Measurements from ENCODE around the gene CNOT1. TPM values are rescaled to one million over a fixed set of nuclear protein-coding genes. Genes with fewer than 3 reads are reported as not detected.
"Not testable (repeated sequence)": the region's sequence is repeated elsewhere in the genome, so short reads cannot be mapped to it uniquely, and the experiment has no call there.

The CNOT1 gene
- total RNA-seq, result 100 to 1,000 TPM; 213 to 224 TPM
- 241 to 378 reads per million in 2 donors for total RNA-seq

DNA sequence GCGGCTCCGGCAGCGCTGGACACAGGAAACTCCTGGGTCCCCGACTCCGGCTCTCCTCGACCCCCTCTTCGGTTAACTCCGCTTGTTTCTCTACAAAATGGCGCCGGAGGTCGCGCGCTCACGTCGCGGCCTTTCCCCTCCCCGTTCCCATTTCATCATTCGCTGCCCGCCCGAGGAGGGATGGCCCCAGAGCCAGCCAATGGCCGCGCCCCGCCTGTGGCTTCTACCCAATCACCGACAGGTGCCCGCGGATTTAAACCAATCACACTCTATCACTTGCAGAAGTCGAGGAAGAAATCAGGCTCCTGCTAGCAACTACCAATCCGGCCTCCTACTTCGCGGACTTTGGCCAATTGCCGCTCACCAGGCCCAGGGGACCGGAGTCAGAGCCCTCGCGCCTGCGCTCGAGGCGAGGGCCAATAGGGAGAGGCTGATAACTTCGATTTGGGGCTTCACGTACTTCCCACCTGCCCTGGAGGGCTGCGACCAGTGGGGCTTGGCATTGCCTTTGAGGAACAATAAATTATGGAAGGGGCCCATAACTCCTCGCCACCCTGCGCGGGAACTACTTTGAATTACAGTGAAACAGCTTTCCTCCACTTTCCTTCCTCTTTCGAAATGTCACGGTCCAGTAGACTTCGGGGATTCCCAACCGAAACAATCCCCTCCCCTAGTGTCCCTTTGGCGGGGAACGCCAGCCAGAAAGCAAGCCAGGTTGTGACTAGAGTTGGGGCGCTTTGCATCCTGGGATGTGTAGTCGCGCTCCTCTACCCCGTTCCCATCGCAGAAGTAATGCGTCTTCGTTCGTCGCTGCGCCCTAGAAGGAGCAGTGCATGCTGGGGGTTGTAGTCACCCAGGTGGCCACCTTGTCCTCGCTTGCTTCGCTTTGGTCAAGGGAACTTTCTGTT is at the start of gene CNOT1:
Gene CNOT1 (minus strand): TSS at position 94 of the 908 bp plus-strand sequence. CDS start 30,489 bp downstream, outside the sequence.
- no peaks in the 10 kb centered on the region for H3K9me3 ChIP-seq (ENCODE audit: control insufficient read depth, low read length, poor library complexity, severe bottlenecking)
- Mint-ChIP-seq H3K36me3 (ENCODE audit: low read depth) (peaks cover 4% of the 10 kb centered on the region), H3K4me1 (peaks cover 24% of the 10 kb centered on the region), H3K27ac (peak within 1 kb of the TSS; percentile 100), H3K4me3 (peak within 1 kb of the TSS; percentile 100), H3K27me3 (no peaks in the 10 kb centered on the region)
- ATAC-seq (peak; percentile 85), DNase-seq (peak; percentile 89 to 97 (median 97))

DNA sequence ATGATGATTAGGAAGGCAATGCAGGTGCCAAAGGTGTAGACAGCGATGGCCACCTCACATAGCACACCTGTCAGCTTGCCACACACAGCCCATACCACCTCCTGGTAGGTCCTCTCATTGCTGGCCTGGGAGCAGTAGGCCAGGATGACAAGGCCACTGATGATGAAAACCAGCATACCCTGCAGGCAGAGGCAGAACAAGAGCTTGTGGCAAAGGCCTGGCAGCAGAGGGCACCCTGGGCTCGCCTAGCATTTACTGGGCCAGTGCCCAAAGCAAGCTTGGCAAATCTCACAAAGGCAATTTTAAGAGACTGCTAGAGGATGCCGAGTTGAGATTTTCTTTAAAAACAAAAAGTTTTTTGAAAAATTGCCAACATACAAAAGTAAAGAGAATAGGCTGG is 49.1 kb upstream of the CNOT1 start:
- H3K27ac Mint-ChIP-seq, result no peak overlapping the region
- DNase-seq (no peak), ATAC-seq (no peak)
- peaks cover 5% of the 10 kb centered on the region for H3K36me3 Mint-ChIP-seq (ENCODE audit: low read depth)
- H3K9me3 ChIP-seq (ENCODE audit: control insufficient read depth, low read length, poor library complexity, severe bottlenecking), result no peaks in the 10 kb centered on the region
- no peak overlapping the region for H3K4me3 Mint-ChIP-seq
- peaks cover 15% of the 10 kb centered on the region for H3K4me1 Mint-ChIP-seq
- H3K27me3 Mint-ChIP-seq, result no peaks in the 10 kb centered on the region

- H3K27me3 Mint-ChIP-seq, result no peaks in the 10 kb centered on the region
- H3K27ac Mint-ChIP-seq, result no peak overlapping the region
- ATAC-seq (no peak), DNase-seq (no peak)
- no peaks in the 10 kb centered on the region for H3K9me3 ChIP-seq (ENCODE audit: control insufficient read depth, low read length, poor library complexity, severe bottlenecking)
- H3K36me3 Mint-ChIP-seq (ENCODE audit: low read depth), result peaks cover 5% of the 10 kb centered on the region
- H3K4me1 Mint-ChIP-seq, result peaks cover 10% of the 10 kb centered on the region
- H3K4me3 Mint-ChIP-seq, result no peak overlapping the region
These were observed 48.6 kb upstream of the CNOT1 start for GRCh38 chr16:58678269-58678668.

DNA sequence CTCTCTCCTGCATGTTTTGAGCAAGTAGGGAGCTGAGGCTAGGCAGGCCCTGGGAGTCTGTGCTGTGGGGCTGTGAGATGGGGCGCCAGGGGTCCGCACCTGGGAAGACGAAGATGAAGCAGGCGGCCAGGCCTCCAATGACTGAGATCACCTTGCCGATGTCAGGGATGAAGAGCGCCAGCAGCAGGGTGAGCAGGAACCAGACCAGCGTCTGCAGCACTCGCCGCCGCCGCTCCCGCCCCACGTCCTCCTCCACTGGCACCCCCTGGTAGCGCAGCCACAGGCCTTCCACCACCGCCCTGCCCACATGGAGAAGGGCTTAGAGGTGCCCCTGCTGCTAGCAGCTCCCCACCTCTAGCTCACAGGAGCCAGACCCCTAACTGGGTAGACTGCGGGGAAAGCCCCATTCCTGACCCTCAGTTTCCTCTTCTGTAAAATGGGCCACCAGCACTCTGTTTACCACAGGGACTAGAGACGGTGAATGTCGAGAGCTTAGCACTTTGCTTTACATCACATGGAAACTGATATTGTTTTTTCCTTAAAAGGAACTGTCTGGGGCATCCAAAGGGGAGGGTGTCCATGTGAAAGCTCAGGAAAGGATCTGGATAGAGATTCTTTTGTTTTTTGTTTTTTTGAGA is 41.4 kb upstream of the CNOT1 start:
- ATAC-seq (no peak), DNase-seq (no peak)
- H3K4me3 Mint-ChIP-seq, result no peak overlapping the region
- peak overlapping the region; percentile 21 for H3K27ac Mint-ChIP-seq
- peaks cover 7% of the 10 kb centered on the region for H3K4me1 Mint-ChIP-seq
- no peaks in the 10 kb centered on the region for H3K9me3 ChIP-seq (ENCODE audit: control insufficient read depth, low read length, poor library complexity, severe bottlenecking)
- H3K27me3 Mint-ChIP-seq, result no peaks in the 10 kb centered on the region
- peaks cover 4% of the 10 kb centered on the region for H3K36me3 Mint-ChIP-seq (ENCODE audit: low read depth)

GRCh38 chr16:58670177-58670576 is 40.6 kb upstream of the CNOT1 start:
- no peak overlapping the region for H3K27ac Mint-ChIP-seq
- H3K27me3 Mint-ChIP-seq, result no peaks in the 10 kb centered on the region
- DNase-seq (no peak), ATAC-seq (no peak)
- peaks cover 4% of the 10 kb centered on the region for H3K36me3 Mint-ChIP-seq (ENCODE audit: low read depth)
- peaks cover 7% of the 10 kb centered on the region for H3K4me1 Mint-ChIP-seq
- no peak overlapping the region for H3K4me3 Mint-ChIP-seq
- H3K9me3 ChIP-seq (ENCODE audit: control insufficient read depth, low read length, poor library complexity, severe bottlenecking), result no peaks in the 10 kb centered on the region

GRCh38 chr16:58665200-58665599 is 35.6 kb upstream of the CNOT1 start:
- DNase-seq (no peak), ATAC-seq (no peak)
- Mint-ChIP-seq H3K27ac (peak overlapping the region; percentile 54), H3K4me1 (peaks cover 3% of the 10 kb centered on the region), H3K4me3 (peak overlapping the region; percentile 28), H3K36me3 (ENCODE audit: low read depth) (no peaks in the 10 kb centered on the region), H3K27me3 (no peaks in the 10 kb centered on the region)
- H3K9me3 ChIP-seq (ENCODE audit: control insufficient read depth, low read length, poor library complexity, severe bottlenecking), result no peaks in the 10 kb centered on the region

GRCh38 chr16:58661199-58661830 is 31.7 kb upstream of the CNOT1 start:
- H3K4me1 Mint-ChIP-seq, result peaks cover 2% of the 10 kb centered on the region
- no peak overlapping the region for H3K4me3 Mint-ChIP-seq
- ATAC-seq, result peak; percentile 55
- no peaks in the 10 kb centered on the region for H3K36me3 Mint-ChIP-seq (ENCODE audit: low read depth)
- H3K9me3 ChIP-seq (ENCODE audit: control insufficient read depth, low read length, poor library complexity, severe bottlenecking), result no peaks in the 10 kb centered on the region
- DNase-seq, result no peak
- no peaks in the 10 kb centered on the region for H3K27me3 Mint-ChIP-seq
- no peak overlapping the region for H3K27ac Mint-ChIP-seq

DNA sequence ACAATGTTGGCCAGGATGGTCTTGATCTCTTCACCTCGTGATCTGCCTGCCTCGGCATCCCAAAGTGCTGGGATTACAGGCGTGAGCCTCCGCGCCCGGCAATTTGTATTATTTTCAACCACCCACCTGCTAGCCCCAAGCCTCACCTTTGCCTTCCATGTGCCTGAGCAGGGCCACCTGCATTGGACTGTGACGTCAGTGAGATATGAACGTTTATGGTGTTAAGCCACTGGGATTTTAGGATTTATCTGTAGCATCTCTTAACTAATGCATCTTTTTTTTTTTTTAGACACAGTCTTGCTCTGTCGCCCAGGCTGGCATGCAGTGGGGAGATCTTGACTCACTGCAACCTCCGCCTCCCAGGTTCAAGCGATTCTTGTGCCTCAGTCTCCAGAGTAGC is 30.3 kb upstream of the CNOT1 start:
- H3K27ac Mint-ChIP-seq; DNase-seq; ATAC-seq; H3K27me3 Mint-ChIP-seq; H3K4me1 Mint-ChIP-seq; H3K36me3 Mint-ChIP-seq (ENCODE audit: low read depth); H3K9me3 ChIP-seq (ENCODE audit: control insufficient read depth, low read length, poor library complexity, severe bottlenecking); H3K4me3 Mint-ChIP-seq: not testable (repeated sequence)

DNA sequence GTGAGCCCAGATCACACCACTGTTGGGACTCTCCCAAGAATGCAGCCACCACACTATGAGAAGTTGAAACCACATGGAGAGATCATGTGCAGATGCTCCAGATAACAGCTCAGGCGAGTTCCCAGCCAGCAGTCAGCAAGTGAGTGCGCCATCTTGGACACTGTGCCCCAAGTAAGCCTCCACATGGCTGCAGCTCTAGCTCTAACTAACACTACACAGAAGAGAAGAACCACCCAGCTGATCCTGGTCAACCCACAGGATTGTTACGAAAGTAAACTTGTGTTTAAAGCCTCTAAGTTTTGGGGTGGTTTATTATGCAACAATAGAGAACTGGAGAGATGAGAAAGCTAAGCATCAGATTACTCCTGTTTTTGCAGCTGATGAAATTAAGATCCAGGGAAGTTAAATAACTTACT is 29.2 kb upstream of the CNOT1 start:
- Mint-ChIP-seq H3K36me3 (ENCODE audit: low read depth) (no peaks in the 10 kb centered on the region), H3K27me3 (peaks cover 7% of the 10 kb centered on the region), H3K4me1 (peaks cover 2% of the 10 kb centered on the region), H3K4me3 (no peak overlapping the region), H3K27ac (no peak overlapping the region)
- DNase-seq (no peak), ATAC-seq (no peak)
- no peaks in the 10 kb centered on the region for H3K9me3 ChIP-seq (ENCODE audit: control insufficient read depth, low read length, poor library complexity, severe bottlenecking)

DNA sequence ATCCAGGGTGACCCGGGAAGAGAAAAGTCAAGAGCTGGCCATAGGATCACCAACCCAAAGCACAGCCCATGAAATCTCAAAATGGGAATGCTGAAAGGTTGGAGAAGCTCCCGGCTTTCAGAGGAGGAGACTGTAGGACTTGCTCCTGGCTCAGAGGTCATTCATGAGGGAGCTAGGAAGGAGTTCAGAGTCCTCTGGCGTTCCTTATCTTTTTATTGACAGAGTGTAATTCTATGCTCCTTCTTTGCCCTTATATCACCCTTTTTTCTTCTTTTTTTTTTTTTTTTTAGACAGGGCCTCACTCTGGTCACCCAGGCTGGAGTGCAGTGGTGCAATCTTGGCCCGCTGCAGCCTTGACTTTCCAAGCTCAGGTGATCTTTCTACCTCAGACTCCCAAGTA is 27.3 kb upstream of the CNOT1 start:
- no peak for ATAC-seq
- DNase-seq, result no peak
- peaks cover 2% of the 10 kb centered on the region for H3K4me1 Mint-ChIP-seq
- H3K27ac Mint-ChIP-seq, result no peak overlapping the region
- no peaks in the 10 kb centered on the region for H3K9me3 ChIP-seq (ENCODE audit: control insufficient read depth, low read length, poor library complexity, severe bottlenecking)
- no peaks in the 10 kb centered on the region for H3K36me3 Mint-ChIP-seq (ENCODE audit: low read depth)
- no peak overlapping the region for H3K4me3 Mint-ChIP-seq
- peaks cover 7% of the 10 kb centered on the region for H3K27me3 Mint-ChIP-seq

DNA sequence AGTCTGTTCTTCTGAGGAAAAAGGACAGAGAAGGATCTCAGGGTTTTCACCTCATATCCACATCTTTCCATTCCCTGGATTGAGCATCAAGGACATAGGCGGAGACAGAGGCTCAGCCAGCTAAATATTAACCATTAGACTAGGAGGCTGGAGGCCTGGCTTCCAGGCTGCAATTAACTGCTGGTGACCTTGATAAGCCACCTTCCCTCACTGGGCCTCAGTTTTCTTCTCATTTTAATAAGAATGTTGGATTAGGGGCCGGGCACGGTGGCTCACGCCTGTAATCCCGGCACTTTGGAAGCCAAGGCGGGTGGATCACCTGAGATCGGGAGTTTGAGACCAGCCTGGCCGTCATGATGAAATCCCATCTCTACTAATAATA is 25.6 kb upstream of the CNOT1 start:
- Mint-ChIP-seq H3K4me3 (no peak overlapping the region), H3K27ac (no peak overlapping the region), H3K27me3 (peaks cover 7% of the 10 kb centered on the region), H3K4me1 (peaks cover 2% of the 10 kb centered on the region), H3K36me3 (ENCODE audit: low read depth) (no peaks in the 10 kb centered on the region)
- ATAC-seq, result no peak
- no peaks in the 10 kb centered on the region for H3K9me3 ChIP-seq (ENCODE audit: control insufficient read depth, low read length, poor library complexity, severe bottlenecking)
- DNase-seq, result no peak

DNA sequence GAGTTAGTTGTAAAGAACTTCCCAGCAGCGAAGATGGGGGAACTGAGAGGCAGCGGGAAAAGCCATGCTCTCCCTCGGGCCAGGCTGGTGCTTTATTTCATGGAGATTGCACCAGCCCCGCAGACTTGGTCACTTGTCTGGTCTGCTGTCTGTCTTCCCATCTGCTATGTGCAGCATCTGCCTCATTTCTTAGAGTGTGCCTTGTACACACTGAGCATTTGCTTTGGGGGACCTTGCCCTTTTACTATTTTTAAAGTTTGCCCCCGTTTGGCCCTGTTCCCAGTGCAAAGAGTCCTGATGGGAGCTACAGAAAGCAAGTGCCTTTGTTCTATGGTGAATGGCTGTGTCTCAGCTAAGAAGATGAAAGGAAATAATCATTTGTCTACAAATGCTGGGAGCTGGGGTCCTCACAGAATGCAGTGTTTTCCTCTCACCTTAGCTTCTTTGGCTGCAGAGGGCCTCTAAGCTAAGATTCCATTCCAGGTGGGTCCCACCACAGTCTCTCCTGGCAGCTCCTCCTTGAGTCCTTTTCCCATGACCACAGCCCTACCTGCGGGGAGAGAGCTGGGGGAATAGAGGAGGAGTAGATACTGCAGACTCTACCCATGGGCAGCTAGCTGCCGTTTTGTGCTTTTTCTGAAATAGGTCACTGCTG is 25.1 kb upstream of the CNOT1 start:
- no peaks in the 10 kb centered on the region for H3K9me3 ChIP-seq (ENCODE audit: control insufficient read depth, low read length, poor library complexity, severe bottlenecking)
- no peak for ATAC-seq
- DNase-seq, result no peak
- H3K4me3 Mint-ChIP-seq, result no peak overlapping the region
- H3K36me3 Mint-ChIP-seq (ENCODE audit: low read depth), result no peaks in the 10 kb centered on the region
- H3K27ac Mint-ChIP-seq, result no peak overlapping the region
- H3K4me1 Mint-ChIP-seq, result peaks cover 2% of the 10 kb centered on the region
- peaks cover 7% of the 10 kb centered on the region for H3K27me3 Mint-ChIP-seq

- no peak overlapping the region for H3K27ac Mint-ChIP-seq
- no peak overlapping the region for H3K4me3 Mint-ChIP-seq
- ATAC-seq (no peak), DNase-seq (no peak)
- peaks cover 7% of the 10 kb centered on the region for H3K27me3 Mint-ChIP-seq
- no peaks in the 10 kb centered on the region for H3K4me1 Mint-ChIP-seq
- H3K9me3 ChIP-seq (ENCODE audit: control insufficient read depth, low read length, poor library complexity, severe bottlenecking), result no peaks in the 10 kb centered on the region
- H3K36me3 Mint-ChIP-seq (ENCODE audit: low read depth), result no peaks in the 10 kb centered on the region
These were observed 23.1 kb upstream of the CNOT1 start for GRCh38 chr16:58652741-58653140.

Data from T-helper 17 cell (primary cell).